HG02973 (cell line): ENCODE data around the gene RNF138.
"Not testable (repeated sequence)": the region's sequence is repeated elsewhere in the genome, so short reads cannot be mapped to it uniquely, and the experiment has no call there.

Source experiments
- ATAC-seq: cut with Tn5 transposase; IDR thresholded peaks from one replicate; pipeline ENCODE4 v1.9.1; 2021; ENCODE audit warnings: moderate library complexity; ENCODE audit not compliant: unreplicated experiment

RNF138 gene

DNA sequence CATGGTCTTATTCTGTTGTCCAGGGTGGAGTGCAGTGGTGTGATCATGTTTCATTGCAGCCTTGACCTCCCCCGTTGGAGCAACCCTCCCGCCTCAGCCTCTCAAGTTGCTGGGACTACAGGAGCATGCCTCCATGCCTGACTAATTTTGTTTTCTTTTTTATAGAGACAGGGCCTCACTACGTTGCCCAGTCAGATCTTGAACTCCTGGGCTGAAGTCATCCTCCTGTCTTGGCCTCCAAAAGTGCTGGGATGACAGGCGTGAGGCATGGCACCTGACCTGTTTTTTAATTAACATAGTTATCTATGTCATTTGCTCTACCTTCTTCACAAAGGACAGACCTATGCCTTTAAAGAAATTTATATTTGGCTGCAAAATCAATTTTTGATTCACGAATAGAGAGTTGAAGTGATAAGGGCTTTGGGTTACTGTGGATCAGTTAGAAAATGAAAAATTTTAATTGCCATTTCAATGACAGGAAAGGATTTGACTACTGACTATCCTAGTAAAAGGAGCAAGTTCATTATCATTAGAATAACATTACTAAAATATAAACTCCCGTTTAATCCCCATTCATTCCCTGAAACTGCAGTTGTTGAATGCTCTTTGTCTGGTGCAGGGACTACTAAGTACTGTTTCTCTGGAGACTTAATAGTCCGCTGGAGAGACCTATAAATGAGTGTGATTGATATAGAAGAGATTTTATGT lies 3.7 kb downstream of the RNF138 start:
- ATAC-seq: no peak

DNA sequence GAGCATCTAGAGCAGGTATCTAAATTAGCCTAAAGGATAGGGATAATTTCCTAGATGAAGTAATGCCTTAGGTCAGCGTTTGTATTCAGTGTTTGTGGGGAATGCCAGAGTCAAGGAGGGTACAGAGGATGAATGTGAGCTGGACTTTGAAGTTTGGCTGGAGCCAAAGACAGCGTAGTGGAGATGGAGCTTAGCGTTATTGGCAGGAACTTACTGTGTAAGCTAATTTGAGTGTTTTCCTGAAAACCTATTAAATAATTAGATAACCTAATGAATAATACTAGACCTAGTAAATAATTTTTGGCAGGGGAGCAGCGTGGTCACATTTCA lies 4.2 kb downstream of the RNF138 start:
- ATAC-seq: no peak

DNA sequence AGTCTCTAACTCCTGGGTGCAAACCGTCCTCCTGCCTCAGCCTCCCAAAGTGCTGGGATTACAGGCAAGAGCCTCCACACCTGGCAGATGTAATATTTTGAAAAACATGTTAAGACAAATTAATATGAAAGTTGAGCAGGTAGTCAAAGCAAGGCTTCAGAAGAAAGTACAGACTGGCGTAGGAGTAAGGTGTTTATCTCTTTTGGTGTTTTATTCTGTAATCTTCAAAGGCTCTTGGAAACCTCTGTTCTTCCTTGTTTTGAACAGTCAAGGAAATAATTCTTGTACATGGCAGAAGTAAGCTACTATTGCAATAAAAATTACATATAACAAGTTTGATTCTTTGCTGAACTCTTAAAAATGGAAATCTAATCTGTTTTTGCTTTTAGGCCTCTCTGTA lies 5.3 kb downstream of the RNF138 start:
- no peak for ATAC-seq

DNA sequence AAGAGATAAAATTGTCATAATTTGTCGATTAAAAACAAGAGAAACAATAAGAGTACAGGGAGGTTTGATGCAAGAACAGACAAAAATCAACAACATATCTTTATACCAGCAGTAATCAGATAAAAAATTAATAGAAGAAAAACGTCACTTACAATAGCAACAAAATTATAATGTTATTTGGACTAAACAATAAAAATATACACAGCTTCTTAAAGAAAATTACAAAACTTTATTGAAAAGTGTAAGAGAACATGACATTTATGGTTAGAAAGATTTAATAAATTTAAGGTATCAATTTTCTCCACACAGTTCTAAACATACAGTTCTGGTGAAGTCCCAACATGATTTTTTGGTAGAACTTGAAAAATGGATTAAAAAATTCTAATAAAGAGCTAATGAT lies 12.8 kb downstream of the RNF138 start:
- no peak for ATAC-seq

DNA sequence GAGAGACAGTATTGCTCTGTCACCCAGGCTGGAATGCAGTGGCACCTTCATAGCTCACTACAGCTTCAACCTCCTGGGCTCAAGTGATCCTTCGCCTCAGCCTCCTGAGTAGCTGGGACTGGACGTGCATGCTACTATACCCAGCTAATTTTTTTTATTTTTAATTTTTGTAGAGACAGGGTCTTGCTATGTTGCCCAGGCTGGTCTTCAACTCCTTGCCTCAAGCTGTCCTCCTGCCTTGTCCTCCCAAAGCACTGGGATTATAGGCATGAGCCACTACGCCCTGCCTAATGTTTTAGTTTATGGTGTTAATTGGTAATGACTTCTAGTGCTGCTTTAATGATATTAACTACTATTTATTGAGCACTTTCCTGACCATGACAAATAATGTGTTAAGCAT lies 18.3 kb downstream of the RNF138 start:
- ATAC-seq: no peak

DNA sequence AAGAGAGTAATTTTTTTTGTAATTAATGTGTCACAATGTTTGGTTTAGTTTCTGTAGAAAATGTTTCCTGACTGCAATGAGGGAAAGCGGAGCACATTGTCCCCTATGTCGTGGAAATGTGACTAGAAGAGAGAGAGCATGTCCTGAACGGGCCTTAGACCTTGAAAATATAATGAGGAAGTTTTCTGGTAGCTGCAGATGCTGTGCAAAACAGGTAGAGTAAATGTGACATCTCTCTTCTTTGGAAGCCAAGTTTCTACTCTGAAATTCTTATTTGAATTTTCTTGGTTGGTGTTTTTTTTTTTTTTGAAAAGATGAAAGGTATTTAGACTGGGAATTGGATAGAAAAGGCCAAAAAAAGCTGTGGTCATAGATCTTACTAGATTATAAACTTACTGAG lies 20.0 kb downstream of the RNF138 start:
- no peak for ATAC-seq

DNA sequence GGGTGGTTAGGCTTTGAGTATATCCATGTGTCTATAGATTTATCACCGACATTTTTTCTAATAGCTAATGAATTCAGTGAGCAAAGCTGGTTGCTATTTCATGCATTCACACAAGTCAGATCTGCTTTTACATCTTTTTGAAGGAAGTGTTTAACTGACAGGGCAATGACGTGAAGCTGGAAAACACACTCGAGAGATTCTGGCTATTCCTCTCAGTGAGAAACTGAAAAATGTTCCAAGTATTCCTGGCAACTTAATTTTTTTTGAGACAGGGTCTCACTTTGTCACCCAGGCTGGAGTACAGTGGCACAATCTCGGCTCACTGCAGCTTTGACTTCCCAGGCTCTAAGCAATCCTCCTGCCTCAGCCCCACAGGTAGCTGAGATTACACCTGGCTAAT lies 21.2 kb downstream of the RNF138 start:
- no peak for ATAC-seq

DNA sequence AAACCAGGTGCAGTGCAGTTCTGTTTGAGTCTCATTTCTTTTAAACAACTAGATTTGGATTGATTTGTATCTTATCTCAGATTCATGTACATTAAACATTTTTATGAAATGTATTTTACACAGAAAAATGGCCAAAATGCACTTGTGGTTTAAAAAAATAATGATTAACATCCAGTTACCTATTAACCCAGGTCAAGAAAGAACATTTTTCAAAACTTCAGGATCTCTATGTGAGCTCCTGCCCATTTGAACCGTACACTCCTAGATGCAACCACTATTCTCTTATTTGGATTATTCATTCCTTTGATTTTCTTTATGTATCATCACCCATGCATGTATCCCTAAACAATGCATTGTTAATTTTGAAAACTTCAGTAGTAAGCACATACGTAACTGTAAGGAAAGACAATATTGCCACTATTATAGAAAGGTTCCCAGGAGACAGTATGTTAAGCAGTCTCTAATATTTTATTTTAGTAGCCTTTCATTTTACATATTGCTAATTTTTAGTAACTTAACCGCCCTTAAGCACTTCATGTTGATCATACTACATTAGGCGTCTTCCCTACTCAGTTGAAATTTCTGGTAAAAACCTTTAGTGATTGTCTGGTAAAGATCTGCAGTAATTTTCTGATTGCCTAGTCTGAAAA lies 22.7 kb downstream of the RNF138 start:
- no peak for ATAC-seq

DNA sequence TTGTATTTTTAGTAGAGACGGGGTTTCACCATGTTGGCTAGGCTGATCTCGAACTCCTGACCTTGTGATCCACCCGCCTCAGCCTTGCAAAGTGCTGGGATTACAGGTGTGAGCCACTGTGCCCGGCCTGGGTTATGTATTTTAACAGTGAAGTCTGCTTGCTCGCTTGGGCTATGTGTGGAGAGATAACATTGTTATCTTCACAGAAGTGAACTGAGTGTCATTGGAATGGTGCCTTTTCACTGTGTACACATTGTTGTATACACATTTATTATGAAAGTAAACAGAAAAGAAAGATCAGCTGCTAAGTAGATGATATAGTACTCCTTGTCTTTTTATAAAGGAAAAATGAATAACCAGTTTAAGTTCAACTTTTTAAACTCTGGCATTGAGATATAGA lies 30.4 kb downstream of the RNF138 start:
- ATAC-seq: no peak

DNA sequence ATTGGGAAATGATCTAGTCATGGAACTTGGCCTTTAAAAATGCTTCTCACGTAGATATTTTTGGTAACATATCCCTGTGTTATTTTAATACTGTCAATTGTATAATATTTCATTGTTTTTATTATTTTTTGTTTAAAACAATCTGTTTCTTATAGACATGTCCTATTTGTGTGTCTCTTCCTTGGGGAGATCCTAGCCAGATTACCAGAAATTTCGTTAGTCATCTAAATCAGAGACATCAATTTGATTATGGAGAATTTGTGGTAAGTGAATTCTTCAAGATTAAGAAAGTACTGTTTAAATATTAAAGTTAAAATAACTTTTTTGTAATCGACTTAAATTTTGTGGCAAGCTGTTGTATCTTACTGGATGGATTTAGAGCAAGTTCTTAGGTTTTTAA lies 34.9 kb downstream of the RNF138 start:
- ATAC-seq: no peak

DNA sequence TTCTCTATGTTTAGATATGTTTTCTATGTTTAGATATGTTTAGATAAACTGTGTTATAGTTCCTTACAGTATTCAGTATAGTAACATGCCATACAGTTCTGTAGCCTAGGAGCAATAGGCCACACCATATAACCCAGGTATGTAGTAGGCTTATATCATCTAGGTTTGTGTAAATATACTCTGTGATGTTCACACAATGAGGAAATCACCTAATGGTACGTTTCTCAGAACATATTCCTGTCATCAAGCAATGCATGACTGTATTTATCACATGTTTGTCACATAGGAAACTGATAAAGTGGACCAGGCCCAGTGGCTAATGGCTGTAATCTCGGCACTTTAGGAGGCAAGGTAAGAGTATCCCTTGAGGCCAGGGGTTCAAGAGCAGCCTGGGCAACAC lies 44.0 kb downstream of the RNF138 start:
- ATAC-seq: no peak

DNA sequence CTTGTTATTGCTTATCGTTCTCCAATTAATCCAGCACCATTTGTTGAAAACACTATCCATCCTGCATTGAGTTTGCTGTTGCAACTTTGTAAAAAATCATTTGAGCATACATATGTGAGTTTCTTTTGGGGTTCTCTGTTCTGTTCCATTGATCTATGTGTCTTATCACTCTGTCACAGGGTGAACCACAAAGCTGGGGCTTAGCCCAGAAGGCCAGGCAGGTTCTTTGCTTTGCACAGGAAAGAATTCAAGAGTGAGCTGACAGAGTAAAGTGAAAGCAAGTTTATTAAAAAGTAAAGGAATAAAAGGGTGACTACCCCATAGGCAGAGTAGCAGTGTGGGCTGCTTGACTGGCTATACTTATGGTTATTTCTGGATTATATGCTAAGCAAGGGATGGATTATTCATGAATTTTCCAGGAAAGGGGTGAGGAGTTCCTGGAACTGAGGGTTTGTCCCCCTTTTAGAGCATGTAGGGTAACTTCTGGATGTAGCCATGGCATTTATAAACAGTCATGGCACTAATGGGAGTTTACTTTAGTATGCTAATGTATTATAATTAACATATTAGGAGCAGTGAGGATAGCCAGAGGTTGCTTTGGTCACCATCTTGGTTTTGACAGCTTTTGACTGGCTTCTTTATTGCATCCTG lies 46.8 kb downstream of the RNF138 start:
- no peak for ATAC-seq

DNA sequence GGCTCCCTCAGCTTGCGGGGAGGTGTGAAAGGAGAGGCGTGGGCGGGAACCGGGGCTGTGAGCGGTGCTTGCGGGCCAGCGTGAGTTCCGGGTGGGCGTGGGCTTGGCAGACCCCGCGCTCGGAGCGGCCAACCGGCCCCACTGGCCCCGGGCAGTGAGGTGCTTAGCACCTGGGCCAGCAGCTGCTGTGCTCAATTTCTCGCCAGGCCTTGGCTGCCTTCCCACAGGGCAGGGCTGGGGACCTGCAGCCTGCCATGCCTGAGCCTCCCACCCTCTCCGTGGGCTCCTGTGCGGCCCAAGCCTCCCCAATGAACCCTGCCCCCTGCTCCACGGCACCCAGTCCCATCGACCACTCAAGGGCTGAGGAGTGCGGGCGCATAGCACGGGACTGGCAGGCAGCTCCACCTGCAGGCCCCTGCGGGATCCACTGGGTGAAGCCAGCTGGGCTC lies 48.2 kb downstream of the RNF138 start:
- ATAC-seq: no peak

DNA sequence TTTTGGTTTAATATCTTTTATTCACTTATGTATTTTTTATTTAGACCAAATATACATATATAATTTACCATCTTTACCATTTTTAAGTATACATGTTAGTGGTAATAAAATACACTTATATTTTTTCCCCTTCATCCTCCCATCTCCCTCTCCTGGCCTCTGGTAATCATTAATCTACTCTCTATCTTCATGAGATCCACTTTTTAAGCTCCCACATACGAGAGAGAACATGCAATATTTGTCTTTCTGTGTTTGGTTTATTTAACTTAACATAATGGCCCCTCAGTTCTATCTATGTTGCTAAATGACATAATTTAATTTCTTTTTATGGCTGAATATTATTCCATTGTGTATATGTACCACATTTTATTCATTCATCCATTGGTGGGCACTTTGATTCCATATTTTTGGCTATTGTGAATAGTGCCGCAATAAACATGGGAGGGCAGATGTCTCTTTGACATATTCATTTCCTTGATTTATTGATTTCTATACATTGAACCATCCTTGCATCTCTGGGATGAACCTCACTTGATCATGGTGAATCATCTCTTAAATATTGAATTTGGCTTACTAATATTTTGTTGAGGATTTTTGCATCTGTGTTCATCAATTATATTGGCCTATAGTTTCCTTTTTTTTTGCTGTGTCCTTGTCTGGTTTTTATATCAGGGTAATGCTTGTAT lies 56.7 kb downstream of the RNF138 start:
- ATAC-seq: no peak

DNA sequence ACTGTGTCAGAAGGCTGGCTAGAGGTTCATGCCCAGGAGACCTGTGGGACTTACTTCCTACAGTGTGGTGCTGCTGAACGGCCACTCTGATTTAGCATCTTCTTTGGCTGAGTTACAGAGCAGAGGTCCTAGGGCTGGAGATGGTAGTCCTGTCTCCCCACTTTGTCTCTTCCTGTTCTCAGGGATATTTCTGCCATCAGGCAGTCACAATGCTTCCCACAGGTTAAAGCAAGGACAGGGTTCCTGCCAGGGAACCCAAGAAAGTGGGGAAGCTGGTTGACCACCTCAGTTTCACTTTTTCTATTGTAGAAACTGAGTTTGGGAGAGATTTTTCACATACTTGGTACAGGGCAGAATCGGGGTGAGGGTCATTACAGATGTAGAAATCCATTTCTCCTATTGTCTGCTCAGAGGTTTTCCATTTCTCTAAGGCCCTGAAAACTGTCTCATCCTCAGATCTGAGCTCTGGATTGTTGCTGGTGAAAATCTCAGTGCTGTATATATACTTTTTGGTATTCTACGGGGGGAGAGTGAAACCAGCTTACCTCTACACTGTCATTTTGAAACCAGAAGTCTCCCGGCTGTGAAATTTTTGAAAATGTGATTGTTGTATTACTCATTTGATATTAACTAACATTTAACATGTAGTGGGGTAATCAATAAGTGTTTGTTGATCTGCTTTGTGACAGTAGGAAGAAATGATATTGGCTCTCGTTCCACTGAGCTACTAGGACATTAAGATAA lies 61.2 kb downstream of the RNF138 start:
- peak; percentile 87 for ATAC-seq

DNA sequence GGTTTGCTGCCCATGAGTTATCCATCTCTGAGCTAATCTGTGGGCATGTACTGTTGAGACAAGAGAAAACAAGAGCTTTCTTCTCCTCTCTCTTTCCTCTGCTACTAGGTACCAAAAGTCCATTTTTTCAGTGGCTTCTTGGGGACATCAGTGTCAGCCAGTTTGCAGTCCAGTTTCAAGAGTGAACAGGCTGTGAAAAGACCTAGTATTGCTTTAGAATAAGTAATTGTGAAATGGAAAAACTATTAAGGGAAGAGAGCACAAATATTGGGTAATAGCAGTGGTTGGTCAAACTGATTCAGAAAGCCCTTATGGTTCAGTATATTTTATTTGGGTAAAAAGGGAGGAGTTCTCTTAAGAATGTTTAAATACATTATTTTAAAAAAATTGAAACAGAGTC lies 65.2 kb downstream of the RNF138 start:
- no peak for ATAC-seq

DNA sequence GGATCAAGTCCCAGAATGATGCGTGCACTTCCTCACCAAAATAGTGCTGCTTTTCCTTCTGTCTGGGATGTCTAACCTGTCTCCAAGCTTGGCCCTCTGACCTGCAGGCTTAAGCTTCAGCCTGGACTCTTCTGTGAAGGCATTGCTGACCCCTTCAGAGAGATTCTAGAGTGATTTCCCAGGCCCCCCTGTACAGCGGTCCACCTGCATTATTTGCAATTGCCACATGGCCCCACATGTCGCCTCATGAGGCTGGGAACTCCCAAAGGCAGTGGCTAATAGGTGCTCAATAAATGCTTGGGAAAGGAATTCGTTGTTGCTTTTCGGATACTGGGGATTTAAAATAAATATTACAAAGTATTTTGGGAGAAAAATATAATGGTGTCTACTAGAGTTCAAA lies 65.9 kb downstream of the RNF138 start:
- no peak for ATAC-seq

DNA sequence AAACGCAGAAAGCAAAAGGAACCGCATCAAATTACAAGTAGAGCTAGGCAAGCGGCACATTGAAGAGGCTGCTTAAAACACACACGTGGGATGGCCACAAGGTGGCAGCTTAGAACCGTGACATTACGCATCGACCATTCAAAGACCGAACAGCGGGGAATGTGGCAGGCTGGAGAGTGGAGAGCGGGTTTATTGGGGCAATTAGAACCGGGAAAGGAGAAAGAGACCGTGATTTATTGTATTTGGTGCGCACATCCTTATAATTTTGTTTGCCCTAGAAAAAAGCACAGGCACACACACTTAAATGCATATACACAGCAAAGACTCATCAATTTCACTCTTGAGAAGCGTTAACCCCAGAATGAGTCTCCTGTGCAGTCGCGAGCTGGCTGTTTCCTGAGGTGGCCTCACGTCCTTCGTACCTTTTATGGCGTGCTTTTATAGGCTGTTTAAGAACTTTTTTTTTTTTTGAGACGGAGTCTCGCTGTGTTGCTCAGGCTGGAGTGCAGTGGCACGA lies 66.5 kb downstream of the RNF138 start:
- ATAC-seq: peak; percentile 90

DNA sequence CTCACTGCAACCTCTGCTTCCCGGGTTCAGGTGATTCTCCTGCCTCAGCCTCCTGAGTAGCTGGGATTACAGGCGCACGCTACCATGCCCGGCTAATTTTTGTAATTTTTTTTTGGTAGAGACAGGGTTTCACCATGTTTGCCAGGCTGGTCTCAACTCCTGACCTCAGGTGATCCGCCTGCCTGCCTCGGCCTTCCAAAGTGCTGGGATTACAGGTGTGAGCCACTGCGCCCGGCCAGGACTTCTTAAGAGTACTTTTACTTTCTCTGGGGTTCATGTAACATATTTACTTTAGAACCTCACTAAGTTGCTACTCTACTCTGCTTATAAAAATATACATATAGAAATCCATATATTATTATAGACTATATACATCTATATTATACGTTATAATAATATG lies 67.0 kb downstream of the RNF138 start:
- ATAC-seq: not testable (repeated sequence)

DNA sequence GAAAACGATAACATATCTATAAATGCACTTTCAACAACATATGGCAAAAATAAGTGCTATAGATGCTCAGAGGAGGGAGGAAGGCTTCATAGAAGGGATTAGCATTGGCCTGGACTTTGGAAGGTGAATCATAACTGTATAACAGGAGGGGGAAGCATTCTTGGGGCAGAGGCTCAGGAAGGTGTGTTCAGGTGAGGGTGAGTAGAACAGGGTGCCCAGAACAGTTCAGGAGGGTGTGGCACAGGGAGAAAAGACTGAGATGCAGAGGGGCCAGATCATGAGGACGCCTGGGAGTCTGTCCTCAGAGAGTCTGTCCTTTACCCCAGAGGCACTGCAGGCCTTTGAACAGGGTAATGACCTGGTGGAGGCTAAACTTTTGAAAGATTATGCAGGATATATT lies 68.9 kb downstream of the RNF138 start:
- ATAC-seq: no peak
